ENCODE data around the gene NECAB3. TPM values are rescaled to one million over a fixed set of nuclear protein-coding genes. Genes with fewer than 3 reads are reported as not detected.
"Not testable (repeated sequence)": the region's sequence is repeated elsewhere in the genome, so short reads cannot be mapped to it uniquely, and the experiment has no call there.

The NECAB3 gene
- total RNA-seq, 2 experiments from 2014 or later, result 62.4 to 79.4 TPM

DNA sequence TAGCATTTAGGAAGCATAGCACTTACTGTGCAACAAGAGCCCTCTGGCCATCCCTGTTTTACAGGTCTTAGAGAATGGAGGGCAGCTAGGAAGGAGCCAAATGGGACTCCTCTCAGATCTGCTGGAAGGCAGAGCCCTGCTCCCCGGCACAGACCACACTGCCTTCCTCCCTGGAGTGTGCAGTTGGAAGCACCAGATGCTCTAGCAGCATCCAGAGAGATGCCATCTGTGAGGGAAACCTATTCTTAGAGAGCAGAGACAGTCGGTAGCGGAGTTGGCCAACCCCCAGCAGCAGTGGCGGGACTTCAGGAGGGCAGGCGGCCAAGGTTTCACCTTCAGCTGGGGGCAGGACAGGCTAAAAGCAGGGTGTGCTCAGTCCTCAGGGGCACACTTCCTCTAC is 28.6 kb upstream of the NECAB3 start:
- Histone ChIP-seq H3K4me3 (ENCODE audit: low read depth, low read length, poor library complexity, severe bottlenecking) (no peak overlapping the region), H3K4me2 (ENCODE audit: low read length) (no peak overlapping the region), H3K4me1 (ENCODE audit: insufficient read depth, low read length, poor library complexity, severe bottlenecking) (peaks cover 5% of the 10 kb centered on the region), H3K27ac (ENCODE audit: low read depth, low read length, poor library complexity, severe bottlenecking) (no peak overlapping the region), H4K20me1 (ENCODE audit: insufficient read depth, low read length) (no peaks in the 10 kb centered on the region), H3K79me2 (ENCODE audit: insufficient read depth, low read depth, low read length) (no peaks in the 10 kb centered on the region), H3K9me3 (ENCODE audit: low read length) (no peaks in the 10 kb centered on the region), H3K36me3 (ENCODE audit: insufficient read depth, low read length) (no peaks in the 10 kb centered on the region), H2AFZ (ENCODE audit: low read length) (no peak overlapping the region), H3K9me2 (ENCODE audit: insufficient read depth, low read length) (no peaks in the 10 kb centered on the region)
- no TSS peak for BruUV-seq (replicated peaks)
- TF ChIP-seq EZH2phosphoT487 (IDR thresholded peaks at IDR 0.05; ENCODE audit: borderline replicate concordance, low read depth, low read length), result no peak
- TF ChIP-seq CTCF (conservative IDR thresholded peaks at IDR 0.05; ENCODE audit: low read length), result no peak
- CTCF ChIA-PET (ENCODE audit: unreplicated experiment), result no interaction called here
- DNase-seq (ENCODE audit: low spot score), result no peak
- POLR2A ChIA-PET, result no interaction called here
- intact Hi-C loops (cut with micrococcal nuclease; ENCODE audit: unreplicated experiment), result no loop called here

DNA sequence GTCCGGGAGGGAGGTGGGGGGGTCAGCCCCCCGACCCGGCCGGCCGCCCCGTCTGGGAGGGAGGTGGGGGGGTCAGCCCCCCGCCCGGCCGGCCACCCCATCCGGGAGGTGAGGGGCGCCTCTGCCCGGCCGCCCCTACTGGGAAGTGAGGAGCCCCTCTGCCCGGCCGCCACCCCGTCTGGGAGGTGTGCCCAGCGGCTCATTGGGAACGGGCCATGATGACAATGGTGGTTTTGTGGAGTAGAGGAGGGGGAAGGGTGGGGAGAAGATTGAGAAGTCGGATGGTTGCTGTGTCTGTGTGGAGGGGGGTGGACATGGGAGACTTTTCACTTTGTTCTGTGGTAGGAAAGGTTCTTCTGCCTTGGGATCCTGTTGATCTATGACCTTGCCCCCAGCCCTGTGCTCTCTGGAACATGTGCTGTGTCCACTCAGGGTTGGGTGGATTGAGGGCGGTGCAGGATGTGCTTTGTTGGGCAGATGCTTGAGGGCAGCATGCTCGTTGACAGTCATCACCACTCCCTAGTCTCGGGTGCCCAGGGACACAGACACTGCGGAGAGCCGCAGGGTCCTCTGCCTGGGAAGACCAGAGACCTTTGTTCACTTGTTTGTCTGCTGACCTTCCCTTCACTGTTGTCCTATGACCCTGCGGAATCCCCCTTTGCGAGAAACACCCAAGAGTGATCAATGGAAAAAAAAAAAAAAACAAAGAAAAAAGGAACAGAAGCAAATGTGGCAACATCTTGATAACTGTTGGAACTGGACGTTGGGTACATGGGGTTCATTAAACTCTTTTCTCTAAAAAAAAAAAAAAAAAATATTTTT is 27.6 kb upstream of the NECAB3 start:
- no peak overlapping the region for H3K4me3 ChIP-seq (ENCODE audit: low read depth, low read length, poor library complexity, severe bottlenecking)
- H3K79me2 ChIP-seq (ENCODE audit: insufficient read depth, low read depth, low read length), result no peaks in the 10 kb centered on the region
- TF ChIP-seq EZH2phosphoT487 (IDR thresholded peaks at IDR 0.05; ENCODE audit: borderline replicate concordance, low read depth, low read length), result no peak
- TF ChIP-seq CTCF (conservative IDR thresholded peaks at IDR 0.05; ENCODE audit: low read length), result no peak
- H3K27ac ChIP-seq (ENCODE audit: low read depth, low read length, poor library complexity, severe bottlenecking), result no peak overlapping the region
- ChIA-PET POLR2A (no interaction called here), CTCF (ENCODE audit: unreplicated experiment) (no interaction called here)
- no peaks in the 10 kb centered on the region for H3K9me2 ChIP-seq (ENCODE audit: insufficient read depth, low read length)
- H2AFZ ChIP-seq (ENCODE audit: low read length), result no peak overlapping the region
- no TSS peak for BruUV-seq (replicated peaks)
- intact Hi-C loops (cut with micrococcal nuclease; ENCODE audit: unreplicated experiment), result no loop called here
- H3K4me1 ChIP-seq (ENCODE audit: insufficient read depth, low read length, poor library complexity, severe bottlenecking), result peaks cover 5% of the 10 kb centered on the region
- no peaks in the 10 kb centered on the region for H4K20me1 ChIP-seq (ENCODE audit: insufficient read depth, low read length)
- no peaks in the 10 kb centered on the region for H3K36me3 ChIP-seq (ENCODE audit: insufficient read depth, low read length)
- no peaks in the 10 kb centered on the region for H3K9me3 ChIP-seq (ENCODE audit: low read length)
- DNase-seq (ENCODE audit: low spot score), result no peak
- H3K4me2 ChIP-seq (ENCODE audit: low read length), result no peak overlapping the region

- H3K4me3 ChIP-seq (ENCODE audit: low read depth, low read length, poor library complexity, severe bottlenecking); DNase-seq (ENCODE audit: low spot score); H3K9me3 ChIP-seq (ENCODE audit: low read length); CTCF ChIA-PET (ENCODE audit: unreplicated experiment); H2AFZ ChIP-seq (ENCODE audit: low read length); H4K20me1 ChIP-seq (ENCODE audit: insufficient read depth, low read length); intact Hi-C loops (cut with micrococcal nuclease; ENCODE audit: unreplicated experiment); H3K4me1 ChIP-seq (ENCODE audit: insufficient read depth, low read length, poor library complexity, severe bottlenecking); POLR2A ChIA-PET; H3K27ac ChIP-seq (ENCODE audit: low read depth, low read length, poor library complexity, severe bottlenecking); H3K36me3 ChIP-seq (ENCODE audit: insufficient read depth, low read length); H3K4me2 ChIP-seq (ENCODE audit: low read length); BruUV-seq (replicated peaks); H3K9me2 ChIP-seq (ENCODE audit: insufficient read depth, low read length); H3K79me2 ChIP-seq (ENCODE audit: insufficient read depth, low read depth, low read length): not testable (repeated sequence)
Observed at GRCh38 chr20:33700696-33701441, 26.6 kb upstream of the NECAB3 start.

DNA sequence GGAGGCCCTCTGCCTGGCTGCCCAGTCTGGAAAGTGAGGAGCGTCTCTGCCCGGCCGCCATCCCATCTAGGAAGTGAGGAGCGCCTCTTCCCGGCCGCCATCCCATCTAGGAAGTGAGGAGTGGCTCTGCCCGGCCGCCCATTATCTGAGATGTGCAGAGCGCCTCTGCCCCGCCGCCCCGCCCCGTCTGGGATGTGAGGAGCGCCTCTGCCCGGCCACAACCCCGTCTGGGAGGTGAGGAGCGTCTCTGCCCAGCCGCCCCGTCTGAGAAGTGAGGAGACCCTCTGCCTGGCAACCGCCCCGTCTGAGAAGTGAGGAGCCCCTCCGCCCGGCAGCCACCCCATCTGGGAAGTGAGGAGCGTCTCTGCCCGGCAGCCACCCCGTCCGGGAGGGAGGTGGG is 24.7 kb upstream of the NECAB3 start:
- DNase-seq (ENCODE audit: low spot score); H4K20me1 ChIP-seq (ENCODE audit: insufficient read depth, low read length); H3K4me1 ChIP-seq (ENCODE audit: insufficient read depth, low read length, poor library complexity, severe bottlenecking); H3K9me3 ChIP-seq (ENCODE audit: low read length); H3K36me3 ChIP-seq (ENCODE audit: insufficient read depth, low read length); H3K79me2 ChIP-seq (ENCODE audit: insufficient read depth, low read depth, low read length); intact Hi-C loops (cut with micrococcal nuclease; ENCODE audit: unreplicated experiment); BruUV-seq (replicated peaks); POLR2A ChIA-PET; H3K9me2 ChIP-seq (ENCODE audit: insufficient read depth, low read length); H2AFZ ChIP-seq (ENCODE audit: low read length); H3K4me3 ChIP-seq (ENCODE audit: low read depth, low read length, poor library complexity, severe bottlenecking); H3K27ac ChIP-seq (ENCODE audit: low read depth, low read length, poor library complexity, severe bottlenecking); H3K4me2 ChIP-seq (ENCODE audit: low read length); CTCF ChIA-PET (ENCODE audit: unreplicated experiment): not testable (repeated sequence)
